Amygdala (tissue), 56 donors: Measurements from ENCODE around the gene IGSF9B.

Experiments
- DNase-seq, 56 donors: peaks; one replicate each; lab custom pipeline; 2025; lab: John Stamatoyannopoulos, UW

The IGSF9B gene

DNA sequence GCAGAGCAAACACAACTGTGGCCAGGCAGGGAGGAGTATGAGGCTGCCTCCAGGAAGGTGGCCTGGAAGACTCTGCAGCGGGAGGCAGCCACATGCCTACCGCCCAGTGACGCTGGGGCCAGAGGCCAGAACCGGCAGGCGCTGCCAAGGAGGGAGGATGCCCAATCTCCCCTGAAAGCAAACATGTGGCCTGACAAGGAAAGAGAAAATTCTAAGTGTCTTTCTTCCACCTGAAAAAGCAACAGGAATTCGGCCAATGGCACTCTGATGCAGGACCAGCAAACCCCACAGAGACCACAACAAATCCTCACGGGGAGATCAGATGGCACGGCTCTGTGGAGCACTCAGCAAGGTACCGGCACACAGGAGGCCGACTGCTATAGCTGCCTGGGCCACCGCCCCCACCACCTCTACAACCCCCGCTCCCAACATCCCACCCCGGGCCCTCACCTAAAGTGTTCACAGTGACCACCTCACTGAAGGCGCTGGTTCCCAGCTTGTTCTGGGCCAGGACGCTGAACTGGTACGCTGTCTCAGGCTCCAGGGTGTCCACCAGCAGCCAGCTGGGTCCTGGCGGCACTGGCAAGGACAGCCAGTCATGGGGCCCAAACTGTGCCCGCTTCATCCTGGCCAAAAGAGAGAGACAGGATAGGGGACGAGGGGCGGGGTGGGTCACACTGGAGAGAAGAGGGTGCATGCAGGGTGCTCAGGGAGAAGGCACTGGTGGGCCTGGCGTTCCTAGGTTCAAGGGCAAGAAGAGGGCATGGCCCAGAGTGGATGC is 30.1 kb downstream of the IGSF9B start:
- no peak for DNase-seq

DNA sequence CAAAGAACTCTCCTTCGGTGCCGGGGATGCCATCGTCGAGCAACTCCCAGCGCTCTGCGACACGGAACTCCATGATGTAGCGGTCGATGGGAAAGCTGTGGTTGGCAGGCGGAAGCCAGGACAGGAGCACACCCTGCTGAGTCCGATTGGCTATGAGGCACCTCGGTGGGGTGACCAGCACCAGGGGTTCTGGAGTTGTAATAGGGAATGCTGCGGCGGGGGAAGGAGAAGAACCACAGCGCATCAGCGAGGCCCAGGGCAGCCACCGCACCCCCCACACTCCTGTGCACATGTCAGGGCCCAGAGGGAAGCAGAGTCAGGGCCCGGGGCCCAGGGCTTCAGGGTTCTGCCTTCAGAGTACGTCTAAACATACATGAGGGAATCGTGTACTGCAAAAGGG is 31.0 kb downstream of the IGSF9B start:
- DNase-seq: no peak

DNA sequence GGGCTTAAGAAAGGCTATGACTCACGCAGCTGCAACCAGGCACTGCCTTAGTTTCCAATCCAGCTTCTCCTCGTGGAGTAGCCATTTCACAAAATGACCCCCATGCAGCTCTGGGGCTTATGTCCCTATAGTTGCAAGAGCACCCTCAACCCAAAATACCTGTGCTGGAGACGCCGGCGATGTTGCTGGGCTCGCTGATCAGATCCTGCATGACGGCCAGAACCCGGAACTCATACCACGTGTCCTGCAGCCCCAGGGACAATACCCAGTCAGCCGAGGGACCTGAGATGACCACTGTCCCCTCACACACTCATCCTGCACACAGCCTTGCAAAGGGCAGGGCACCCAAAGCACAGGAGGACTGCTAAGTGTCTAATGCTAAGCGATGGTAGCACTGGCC is 32.1 kb downstream of the IGSF9B start:
- no peak for DNase-seq

- DNase-seq: no peak
Measured at GRCh38 chr11:133922078-133922870, 34.5 kb downstream of the IGSF9B start.

- no peak for DNase-seq
Measured at GRCh38 chr11:133921513-133921912, 35.3 kb downstream of the IGSF9B start.

DNA sequence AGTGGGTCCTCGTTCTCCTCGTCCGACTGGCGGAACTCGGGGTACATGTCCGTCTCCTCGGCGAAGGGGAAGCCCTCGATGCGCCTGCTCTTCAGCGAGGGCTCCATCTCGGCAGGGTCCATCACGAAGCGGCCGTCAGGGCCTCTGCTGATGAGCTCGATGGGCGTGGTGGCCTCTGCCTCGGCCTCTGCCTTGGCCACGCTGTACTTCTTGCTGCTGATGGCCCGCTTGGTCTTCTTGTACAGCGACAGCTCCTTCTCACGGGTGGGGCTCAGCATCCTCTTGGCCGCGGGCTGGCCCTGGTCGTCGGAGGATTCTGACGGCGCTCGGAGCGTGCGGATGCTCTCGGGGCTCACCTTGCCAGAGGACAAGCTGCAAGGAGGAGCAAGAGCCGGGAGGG is 35.7 kb downstream of the IGSF9B start:
- DNase-seq: no peak

DNA sequence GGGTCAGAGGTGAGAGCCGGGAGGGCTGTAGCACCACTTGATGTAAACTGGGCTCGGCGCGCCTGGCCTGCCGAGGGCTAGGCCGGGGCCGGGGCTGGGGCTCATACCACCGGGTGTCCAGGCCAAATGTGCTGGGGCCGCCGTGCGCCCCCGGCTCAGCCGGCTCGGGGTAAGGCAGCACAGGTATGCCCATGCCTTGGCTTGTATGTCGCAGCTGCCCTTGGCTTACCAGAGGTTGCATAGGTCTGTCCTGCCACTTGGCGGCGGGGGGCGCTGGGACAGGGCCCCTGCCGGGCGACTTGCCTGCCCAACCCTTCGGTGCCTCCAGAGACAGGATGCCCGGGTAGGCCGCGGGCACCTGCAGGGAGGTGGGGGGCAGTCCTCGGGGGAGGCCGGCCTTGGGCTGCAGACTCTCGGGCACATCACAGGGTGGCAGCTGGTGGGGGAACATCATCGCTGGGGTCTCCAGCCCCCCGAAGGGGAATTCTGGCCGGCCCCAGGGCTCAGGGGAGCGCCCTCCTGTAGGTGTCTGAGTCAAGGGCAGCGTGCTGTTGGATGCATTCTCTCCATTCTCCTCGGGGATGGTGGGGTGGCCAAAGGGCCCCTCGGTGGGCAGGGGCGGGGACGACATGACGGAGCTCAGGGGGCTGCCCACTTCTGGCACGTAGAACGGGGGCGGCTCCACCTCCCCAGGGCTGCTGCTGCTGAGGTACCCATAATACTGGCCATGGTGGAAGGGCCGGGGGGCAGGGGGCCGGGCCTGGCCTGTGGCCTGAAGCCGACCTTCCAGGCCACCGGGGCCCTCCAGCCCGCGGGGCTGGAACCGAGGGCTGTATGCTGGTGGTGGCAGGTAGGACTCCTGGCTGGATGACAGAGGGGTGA is 36.4 kb downstream of the IGSF9B start:
- DNase-seq: no peak

GRCh38 chr11:133919330-133920108 is 37.2 kb downstream of the IGSF9B start:
- no peak for DNase-seq

DNA sequence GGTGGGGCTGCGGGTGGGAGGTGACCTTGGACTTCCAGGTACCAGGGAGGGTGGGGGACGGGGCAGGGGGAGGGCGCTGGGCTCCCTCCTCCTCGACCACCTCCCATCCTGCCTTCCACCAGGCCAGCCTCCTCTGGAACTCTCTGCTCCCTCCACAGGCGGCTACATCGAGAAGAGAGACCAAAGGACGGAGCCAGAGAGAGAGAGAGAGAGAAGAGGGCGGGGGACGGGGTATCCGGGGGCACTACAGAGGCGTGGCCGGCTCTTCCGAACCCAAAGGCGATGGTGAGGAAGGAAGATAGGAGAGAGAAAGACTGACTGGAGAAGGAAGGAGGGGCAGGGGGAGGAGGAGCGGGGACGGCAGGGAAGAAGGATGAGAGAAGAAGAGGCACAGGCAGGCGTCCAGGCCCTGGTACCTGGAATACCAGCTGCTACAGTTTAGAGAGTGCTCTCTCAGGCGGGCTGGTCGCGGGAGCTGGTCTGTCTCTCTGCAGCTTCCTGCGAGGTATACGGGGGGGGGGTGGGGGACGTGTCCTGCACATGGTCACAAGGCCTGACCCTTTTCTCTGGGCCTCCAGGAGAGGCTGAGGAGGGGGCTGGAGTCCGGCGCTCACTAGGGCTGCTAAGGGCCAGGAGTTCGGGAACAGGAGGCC is 38.0 kb downstream of the IGSF9B start:
- DNase-seq: no peak

- no peak for DNase-seq
Measured at GRCh38 chr11:133917921-133918607, 38.7 kb downstream of the IGSF9B start.

DNA sequence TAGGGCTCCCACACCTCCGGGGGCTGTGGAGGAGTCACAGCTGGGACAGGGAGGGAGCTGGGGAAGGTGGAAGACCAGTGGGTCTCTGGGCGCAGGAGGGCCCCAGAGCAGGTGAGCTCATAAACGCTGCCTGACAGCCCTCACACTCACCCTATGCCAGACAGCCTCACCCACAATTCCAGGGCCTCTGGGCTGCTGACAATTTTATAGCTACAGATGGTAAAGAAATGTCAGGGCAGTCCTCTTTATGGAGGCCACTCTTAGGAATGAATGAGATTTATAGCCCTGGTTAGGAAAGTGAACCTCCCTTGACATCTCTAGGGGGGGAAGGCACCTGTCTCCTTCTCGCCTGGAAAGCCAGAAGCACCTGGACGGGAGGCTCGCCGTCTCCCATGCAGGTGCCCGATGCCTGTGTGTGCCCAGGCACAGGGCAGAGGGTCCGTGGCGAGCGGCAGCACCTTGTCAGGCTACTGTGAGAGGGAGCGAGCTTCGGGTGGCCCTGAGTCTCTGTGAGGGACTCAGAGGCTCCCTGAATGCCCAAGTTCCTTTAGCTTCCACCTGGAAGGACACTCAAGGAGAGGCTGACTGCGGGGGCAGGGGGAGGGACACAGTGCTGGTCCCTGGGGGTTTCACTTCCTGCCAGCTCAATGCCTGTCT is 39.9 kb downstream of the IGSF9B start:
- no peak for DNase-seq

GRCh38 chr11:133913761-133914160 is 43.0 kb downstream of the IGSF9B start:
- no peak for DNase-seq

GRCh38 chr11:133911171-133911570 is 45.6 kb downstream of the IGSF9B start:
- DNase-seq: no peak

- DNase-seq: no peak
Measured at GRCh38 chr11:133910101-133910500, 46.7 kb downstream of the IGSF9B start.

DNA sequence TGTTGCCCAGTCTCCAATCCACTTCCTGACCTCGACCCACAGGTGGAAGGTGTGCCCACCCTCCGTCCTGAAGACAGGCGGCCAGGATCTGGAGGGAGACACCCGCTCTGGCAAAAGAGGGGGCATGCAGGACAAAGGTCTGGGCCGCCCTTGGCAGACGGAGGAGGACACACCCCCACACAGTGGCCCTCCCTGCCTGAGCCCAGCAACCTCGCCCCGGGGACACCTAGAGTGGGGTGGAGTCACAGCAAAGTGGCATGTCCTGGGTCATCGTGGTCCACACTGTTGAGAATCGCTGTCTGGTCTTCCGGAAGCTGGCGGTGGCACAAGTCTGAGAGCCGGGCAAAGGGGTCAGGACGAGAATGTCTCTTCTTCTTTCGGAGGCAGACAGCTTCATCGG is 47.9 kb downstream of the IGSF9B start:
- no peak for DNase-seq

- no peak for DNase-seq
Measured at GRCh38 chr11:133907841-133908241, 48.9 kb downstream of the IGSF9B start.

- no peak for DNase-seq
Measured at GRCh38 chr11:133907216-133907615, 49.6 kb downstream of the IGSF9B start.

DNA sequence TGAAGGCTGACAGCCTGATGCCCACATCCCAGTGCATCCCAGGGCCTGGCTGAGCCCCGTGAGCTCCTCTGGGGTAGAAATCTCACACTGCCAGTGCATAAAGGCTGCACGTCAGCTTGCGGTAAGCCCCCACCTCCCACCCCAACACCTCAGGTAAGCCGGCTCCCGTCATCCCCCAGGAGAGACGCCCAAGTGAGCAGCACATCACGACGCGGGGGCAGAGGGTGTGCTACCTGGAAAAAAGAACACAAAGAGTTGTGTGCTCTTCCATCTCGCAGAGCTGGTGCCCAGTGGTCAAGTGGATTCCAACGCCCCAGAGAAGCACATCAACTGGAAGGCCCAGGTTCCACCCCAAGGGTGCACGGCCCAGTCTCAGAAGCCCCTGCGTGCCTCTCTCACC is 50.0 kb downstream of the IGSF9B start:
- no peak for DNase-seq

- DNase-seq: no peak
Measured at GRCh38 chr11:133906241-133906640, 50.5 kb downstream of the IGSF9B start.
